DND-41 (cell line): ENCODE data around the gene LEPR.
"Not testable (repeated sequence)": the region's sequence is repeated elsewhere in the genome, so short reads cannot be mapped to it uniquely, and the experiment has no call there.

Experiments used
- ATAC-seq: fragments of 200-7000 bp; cut with Tn5 transposase; 3 replicates; pipeline ENCODE4 v1.9.1; 2021; ENCODE audit warnings: low read depth; ENCODE audit not compliant: insufficient read depth
- DNase-seq: peaks from one replicate; pipeline ENCODE4 v3.0.0-alpha.2; 2020
- H2AFZ ChIP-seq: 2 replicates; pipeline ENCODE4 v1.6.0; 2012; ENCODE audit warnings: low read depth, low read length
- H3K27ac ChIP-seq: 2 replicates; pipeline ENCODE4 v1.5.1; 2012; ENCODE audit warnings: low read length, inconsistent platforms
- H3K27me3 ChIP-seq: fragments of 200-600 bp; sonication (generic); 2 replicates; pipeline ENCODE4 v1.6.0; 2012; ENCODE audit warnings: low read length, mild to moderate bottlenecking, inconsistent platforms; ENCODE audit not compliant: insufficient read depth, poor library complexity
- H3K36me3 ChIP-seq: 2 replicates; pipeline ENCODE4 v1.5.1; 2012; ENCODE audit warnings: low read length, inconsistent platforms; ENCODE audit not compliant: insufficient read depth
- H3K4me1 ChIP-seq: 2 replicates; pipeline ENCODE4 v1.5.1; 2012; ENCODE audit warnings: mild to moderate bottlenecking, low read length; ENCODE audit not compliant: insufficient read depth
- H3K4me2 ChIP-seq: 2 replicates; pipeline ENCODE4 v1.6.0; 2012; ENCODE audit warnings: mild to moderate bottlenecking, moderate library complexity, low read length, inconsistent platforms; ENCODE audit not compliant: insufficient read depth
- H3K4me3 ChIP-seq, 2 experiments: fragments of 200-600 bp in 1 of 2; shearing (Covaris generic) in 1 of 2; 2 replicates each; pipeline ENCODE4 v1.5.1; 2012 to 2016; ENCODE audit warnings: inconsistent platforms in 2 of 2, low read length in 2 of 2, mild to moderate bottlenecking in 2 of 2, low read depth in 1 of 2, moderate library complexity in 1 of 2
- H3K79me2 ChIP-seq: 2 replicates; pipeline ENCODE4 v1.6.0; 2012; ENCODE audit warnings: low read length, inconsistent platforms; ENCODE audit not compliant: insufficient read depth
- H3K9ac ChIP-seq: 2 replicates; pipeline ENCODE4 v1.6.0; 2012; ENCODE audit warnings: low read depth, mild to moderate bottlenecking, inconsistent platforms, low read length, moderate library complexity
- H3K9me3 ChIP-seq: 2 replicates; pipeline ENCODE4 v1.5.1; 2012; ENCODE audit warnings: low read length, moderate library complexity, mild to moderate bottlenecking, inconsistent platforms; ENCODE audit not compliant: insufficient read depth, severe bottlenecking
- H4K20me1 ChIP-seq: 2 replicates; pipeline ENCODE4 v1.6.0; 2012; ENCODE audit warnings: low read length; ENCODE audit not compliant: insufficient read depth
- EZH2 ChIP-seq: IDR thresholded peaks from 3 replicates; pipeline ENCODE4 v1.6.1; 2012; ENCODE audit warnings: borderline replicate concordance, low read depth, mild to moderate bottlenecking, moderate library complexity, low read length, inconsistent platforms; ENCODE audit not compliant: severe bottlenecking
- TF ChIP-seq, protein P1 (sequence below): IDR thresholded peaks from 2 replicates; pipeline ENCODE4 v1.5.1; 2012; ENCODE audit warnings: borderline replicate concordance, low read length, moderate library complexity, mild to moderate bottlenecking; ENCODE audit not compliant: poor library complexity, severe bottlenecking; ENCODE audit errors: extremely low read depth

The LEPR gene

DNA sequence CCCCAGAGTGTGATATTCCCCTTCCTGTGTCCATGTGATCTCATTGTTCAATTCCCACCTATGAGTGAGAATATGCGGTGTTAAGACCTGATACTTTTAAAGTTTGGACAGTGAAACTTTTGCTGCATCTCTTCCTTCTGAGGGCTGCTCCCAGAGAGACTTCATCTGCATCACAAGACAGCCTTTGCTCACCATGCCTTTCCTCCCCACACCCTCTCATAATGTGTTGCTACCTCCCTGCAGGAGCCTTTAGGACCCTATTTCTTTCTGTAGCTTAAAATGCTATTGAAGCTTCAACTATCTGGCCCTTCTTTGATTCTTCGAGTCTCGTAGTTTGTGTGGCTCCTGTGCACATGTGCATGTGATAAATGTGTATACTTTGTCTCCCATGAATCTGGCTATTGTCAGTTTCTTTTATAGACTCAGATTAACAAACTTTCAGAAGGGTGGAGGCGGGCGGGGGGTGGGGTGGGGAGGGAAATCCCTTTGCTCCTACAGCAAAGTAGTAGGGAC is 23.7 kb downstream of the LEPR start:
- no peak for TF ChIP-seq EZH2
- TF ChIP-seq, protein P1, sequence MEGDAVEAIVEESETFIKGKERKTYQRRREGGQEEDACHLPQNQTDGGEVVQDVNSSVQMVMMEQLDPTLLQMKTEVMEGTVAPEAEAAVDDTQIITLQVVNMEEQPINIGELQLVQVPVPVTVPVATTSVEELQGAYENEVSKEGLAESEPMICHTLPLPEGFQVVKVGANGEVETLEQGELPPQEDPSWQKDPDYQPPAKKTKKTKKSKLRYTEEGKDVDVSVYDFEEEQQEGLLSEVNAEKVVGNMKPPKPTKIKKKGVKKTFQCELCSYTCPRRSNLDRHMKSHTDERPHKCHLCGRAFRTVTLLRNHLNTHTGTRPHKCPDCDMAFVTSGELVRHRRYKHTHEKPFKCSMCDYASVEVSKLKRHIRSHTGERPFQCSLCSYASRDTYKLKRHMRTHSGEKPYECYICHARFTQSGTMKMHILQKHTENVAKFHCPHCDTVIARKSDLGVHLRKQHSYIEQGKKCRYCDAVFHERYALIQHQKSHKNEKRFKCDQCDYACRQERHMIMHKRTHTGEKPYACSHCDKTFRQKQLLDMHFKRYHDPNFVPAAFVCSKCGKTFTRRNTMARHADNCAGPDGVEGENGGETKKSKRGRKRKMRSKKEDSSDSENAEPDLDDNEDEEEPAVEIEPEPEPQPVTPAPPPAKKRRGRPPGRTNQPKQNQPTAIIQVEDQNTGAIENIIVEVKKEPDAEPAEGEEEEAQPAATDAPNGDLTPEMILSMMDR = no peak
- ATAC-seq = no peak
- H3K4me3 ChIP-seq = no peak overlapping the region

DNA sequence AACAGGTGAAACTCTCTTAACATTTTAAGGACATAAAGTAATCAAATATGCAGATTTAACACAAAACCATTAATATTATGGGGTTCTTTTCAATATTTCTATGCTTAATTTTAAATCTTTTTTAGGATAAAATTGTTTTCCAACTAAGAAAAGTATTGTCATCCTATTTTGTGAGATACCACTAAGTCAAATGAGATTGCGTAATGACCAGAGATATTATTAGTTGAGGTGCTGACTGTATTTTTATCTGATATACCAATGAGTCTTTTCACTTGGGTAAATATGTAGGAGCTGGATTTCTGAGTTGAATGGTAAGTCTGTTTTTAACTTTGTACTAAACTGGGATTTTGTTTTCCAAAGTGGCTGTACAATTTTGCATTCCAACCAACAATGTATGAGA is 25.4 kb downstream of the LEPR start:
- Histone ChIP-seq H3K4me3 (no peak overlapping the region), H4K20me1 (no peaks in the 10 kb centered on the region), H3K9ac (no peak overlapping the region), H3K9me3 (no peaks in the 10 kb centered on the region), H2AFZ (no peak overlapping the region), H3K4me2 (no peak overlapping the region), H3K79me2 (no peaks in the 10 kb centered on the region), H3K27ac (no peak overlapping the region), H3K36me3 (no peaks in the 10 kb centered on the region), H3K27me3 (no peaks in the 10 kb centered on the region), H3K4me1 (no peaks in the 10 kb centered on the region)
- ATAC-seq (no peak), DNase-seq (no peak)
- TF ChIP-seq EZH2 = no peak
- TF ChIP-seq, protein P1 = no peak

More for the DNA sequence above, 23.7 kb downstream of the LEPR start:
- no peaks in the 10 kb centered on the region for H3K36me3 ChIP-seq
- no peaks in the 10 kb centered on the region for H3K9me3 ChIP-seq
- H3K27me3 ChIP-seq = no peaks in the 10 kb centered on the region
- no peaks in the 10 kb centered on the region for H3K79me2 ChIP-seq
- DNase-seq = no peak
- no peak overlapping the region for H3K4me2 ChIP-seq
- H3K9ac ChIP-seq = no peak overlapping the region
- H3K27ac ChIP-seq = no peak overlapping the region
- no peak overlapping the region for H2AFZ ChIP-seq
- H3K4me1 ChIP-seq = no peaks in the 10 kb centered on the region
- H4K20me1 ChIP-seq = no peaks in the 10 kb centered on the region

DNA sequence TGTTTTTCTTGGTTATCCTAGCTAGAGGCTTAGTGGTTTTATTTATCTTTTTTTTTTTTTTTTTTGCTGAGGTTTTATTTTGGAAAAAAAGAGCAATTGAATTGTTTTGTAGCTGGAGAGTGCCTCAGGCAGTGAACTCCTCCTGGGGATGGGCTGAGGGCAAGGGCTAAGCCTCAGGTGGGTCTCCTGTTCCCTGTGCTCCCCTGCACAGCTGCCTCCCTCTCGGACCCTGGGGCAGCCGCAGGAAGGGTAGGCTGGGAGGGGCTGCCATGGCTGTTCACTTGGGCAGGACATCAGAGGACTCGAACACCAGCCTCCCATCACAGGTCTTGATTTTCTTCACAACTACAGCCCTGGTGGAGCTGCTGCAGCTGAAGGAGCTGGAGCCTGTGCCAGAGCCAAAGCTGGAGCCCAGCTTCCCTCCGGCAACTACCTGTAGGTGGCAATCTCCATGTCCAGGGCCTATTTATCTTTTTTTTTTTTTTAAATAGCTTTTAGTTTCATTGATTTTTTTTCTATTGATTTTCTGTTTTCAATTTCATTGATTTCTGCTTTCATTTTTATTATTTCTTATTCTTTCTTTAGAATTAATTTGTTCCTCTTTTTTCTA is 28.9 kb downstream of the LEPR start:
- no peaks in the 10 kb centered on the region for H3K9me3 ChIP-seq
- H3K79me2 ChIP-seq = no peaks in the 10 kb centered on the region
- no peak overlapping the region for H3K4me3 ChIP-seq
- TF ChIP-seq, protein P1 = no peak
- no peak for TF ChIP-seq EZH2
- no peak overlapping the region for H3K9ac ChIP-seq
- H3K4me1 ChIP-seq = no peaks in the 10 kb centered on the region
- H2AFZ ChIP-seq = no peak overlapping the region
- H3K4me2 ChIP-seq = no peak overlapping the region
- H4K20me1 ChIP-seq = no peaks in the 10 kb centered on the region
- ATAC-seq = no peak
- H3K27ac ChIP-seq = no peak overlapping the region
- H3K36me3 ChIP-seq = no peaks in the 10 kb centered on the region
- H3K27me3 ChIP-seq = no peaks in the 10 kb centered on the region
- DNase-seq = no peak

DNA sequence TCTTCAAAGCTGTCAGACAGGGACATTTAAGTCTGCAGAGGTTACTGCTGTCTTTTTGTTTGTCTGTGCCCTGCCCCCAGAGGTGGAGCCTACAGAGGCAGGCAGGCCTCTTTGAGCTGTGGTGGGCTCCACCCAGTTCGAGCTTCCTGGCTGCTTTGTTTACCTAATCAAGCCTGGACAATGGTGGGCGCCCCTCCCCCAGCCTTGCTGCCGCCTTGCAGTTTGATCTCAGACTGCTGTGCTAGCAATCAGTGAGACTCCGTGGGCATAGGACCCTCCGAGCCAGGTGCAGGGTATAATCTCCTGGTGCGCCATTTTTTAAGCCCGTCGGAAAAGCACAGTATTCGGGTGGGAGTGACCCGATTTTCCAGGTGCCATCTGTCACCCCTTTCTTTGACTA is 35.2 kb downstream of the LEPR start:
- H3K27ac ChIP-seq, ATAC-seq, H3K9me3 ChIP-seq, H3K79me2 ChIP-seq, DNase-seq, H3K36me3 ChIP-seq, H3K4me1 ChIP-seq, H2AFZ ChIP-seq, H3K27me3 ChIP-seq, H4K20me1 ChIP-seq, H3K4me2 ChIP-seq, H3K4me3 ChIP-seq, H3K9ac ChIP-seq: not testable (repeated sequence)
